Omental fat pad (tissue), 4 donors: Measurements from ENCODE around the gene SEMA6D. TPM values are rescaled to one million over a fixed set of nuclear protein-coding genes. Genes with fewer than 3 reads are reported as not detected.
A peak's percentile ranks its signal among the peaks of the same experiment; 100 is the strongest.

Source experiments
- ATAC-seq: fragments of 150-250 bp; one replicate; pipeline ENCODE4 v1.9.1; 2016; ENCODE audit warnings: mild to moderate bottlenecking, moderate library complexity; ENCODE audit not compliant: low FRiP score
- DNase-seq: peaks from one replicate; pipeline ENCODE4 v3.0.0-alpha.2; 2019; ENCODE audit warnings: low spot score
- CTCF ChIP-seq, 3 donors: fragments of 450-650 bp; IDR thresholded peaks; one replicate each; pipeline ENCODE4 v1.5.1; 2016 to 2017; ENCODE audit warnings: antibody characterized with exemption in 3 of 3, mild to moderate bottlenecking in 3 of 3, moderate library complexity in 2 of 3
- total RNA-seq, 4 donors: library from RNA; depleted of rRNA; stranded (reverse); fragments of >200 nt; gene quantifications; one replicate each; pipeline ENCODE4 v1.1.0, GENCODE V29; 2016

The SEMA6D gene
- total RNA-seq, 4 donors from 2014 or later, result 3.4 to 41.1 (median 10.4) TPM

GRCh38 chr15:47750030-47750739, 32.9 kb downstream of the SEMA6D start:
- no peak for TF ChIP-seq CTCF (IDR thresholded peaks at IDR 0.05)
- peak; percentile 91 for ATAC-seq
- no peak for DNase-seq

GRCh38 chr15:47750740-47751262, 33.5 kb downstream of the SEMA6D start:
- ATAC-seq, result no peak
- no peak for TF ChIP-seq CTCF (IDR thresholded peaks at IDR 0.05)
- DNase-seq, result no peak

- ATAC-seq (no peak), DNase-seq (no peak)
- TF ChIP-seq CTCF (IDR thresholded peaks at IDR 0.05), result no peak
Observed at GRCh38 chr15:47753591-47753990, 36.3 kb downstream of the SEMA6D start.

- TF ChIP-seq CTCF (IDR thresholded peaks at IDR 0.05), result no peak
- DNase-seq, result no peak
- ATAC-seq, result no peak
Observed at GRCh38 chr15:47754312-47754711, 37.0 kb downstream of the SEMA6D start.

GRCh38 chr15:47755941-47756340, 38.6 kb downstream of the SEMA6D start:
- no peak for TF ChIP-seq CTCF (IDR thresholded peaks at IDR 0.05)
- ATAC-seq (no peak), DNase-seq (no peak)

- TF ChIP-seq CTCF (IDR thresholded peaks at IDR 0.05), result no peak
- no peak for DNase-seq
- ATAC-seq, result peak; percentile 95
Observed at GRCh38 chr15:47756872-47757271, 39.6 kb downstream of the SEMA6D start.

- ATAC-seq (no peak), DNase-seq (no peak)
- no peak for TF ChIP-seq CTCF (IDR thresholded peaks at IDR 0.05)
Observed at GRCh38 chr15:47757331-47757730, 40.0 kb downstream of the SEMA6D start.
